ENCODE measurements around the gene ADAM22. TPM values are rescaled to one million over a fixed set of nuclear protein-coding genes. Genes with fewer than 3 reads are reported as not detected.

ADAM22 gene
- total and polyA plus RNA-seq, 10 of the 15 experiments (the other 5 are each of a cell fraction or from before 2014, with no cell fraction given), result 1.4 to 24.5 (median 7.6) TPM

DNA sequence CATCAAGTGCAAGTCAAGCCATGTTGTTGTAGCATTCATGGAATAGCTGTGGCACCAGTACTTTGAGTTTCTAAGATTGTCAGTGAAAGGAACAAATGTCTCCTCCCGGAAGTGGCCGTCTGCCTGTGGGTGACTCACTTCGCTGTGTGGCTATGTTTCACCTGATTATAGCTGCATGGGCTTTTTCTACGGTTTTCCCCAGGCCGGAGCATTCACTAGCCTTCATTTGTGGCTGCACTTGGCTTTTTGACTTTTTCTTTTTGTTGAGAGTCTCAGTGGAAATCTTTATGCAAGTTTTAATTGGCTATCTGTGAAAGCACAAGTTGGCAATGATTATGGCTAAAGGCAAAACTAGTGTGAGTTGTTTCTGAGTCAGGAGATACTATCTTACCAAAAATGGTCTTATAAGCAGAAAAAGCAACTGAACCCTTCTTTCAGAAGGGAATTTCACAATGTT, 250.8 kb downstream of the ADAM22 start:
- H3K4me2 ChIP-seq (ENCODE audit: control insufficient read depth, insufficient read depth), result 0 out of 2 replicates have a peak overlapping the region, but pooled peaks have one; percentile 23
- DNase-seq (ENCODE audit: low read depth, low spot score) (peak; percentile 58), ATAC-seq (peak; percentile 98), FAIRE-seq (peak; percentile 57)
- no peaks in the 10 kb centered on the region; a peak in 1 of 4 replicates for H3K36me3 ChIP-seq (ENCODE audit: control insufficient read depth in 2 of 2, insufficient read depth in 2 of 2, low read length in 1 of 2)
- intact Hi-C loops (cut with micrococcal nuclease; ENCODE audit: unreplicated experiment) (no loop called here), in situ Hi-C loops (cut with MboI) (no loop called here)
- ChIA-PET RAD21 (ENCODE audit: unreplicated experiment) (interaction anchor here (1.2 to 3.1 kb wide), 8 partner anchors 15 to 50 kb away, joined by 3 to 25 read pairs (median 4); no protein-coding TSS in a partner anchor), POLR2A (interaction anchor here (1.2 to 3.1 kb wide), 5 partner anchors 23 to 53 kb away, joined by 3 to 15 read pairs (median 10); no protein-coding TSS in a partner anchor), CTCF (interaction anchor here (0.9 to 4.2 kb wide), 13 partner anchors 9 to 298 kb away, joined by 3 to 21 read pairs (median 4); no protein-coding TSS in a partner anchor), SMC1A (ENCODE audit: uncharacterized antibody, unreplicated experiment) (interaction anchor here (0.9 to 4.4 kb wide), 11 partner anchors 10 to 258 kb away, joined by 3 to 19 read pairs (median 10); no protein-coding TSS in a partner anchor)
- H3K4me1 ChIP-seq (ENCODE audit: control insufficient read depth, insufficient read depth, low read length), result peaks cover 5% of the 10 kb centered on the region; the same call in 1 of the 2 replicates
- H3K27ac ChIP-seq (ENCODE audit: control insufficient read depth, insufficient read depth), result peak overlapping the region; percentile 47
- no TSS peak for BruUV-seq (replicated peaks)
- H4K20me1 ChIP-seq (ENCODE audit: control insufficient read depth, insufficient read depth), result no peaks in the 10 kb centered on the region
- H3K79me2 ChIP-seq (ENCODE audit: control insufficient read depth, insufficient read depth, low read length), result no peaks in the 10 kb centered on the region
- no peak overlapping the region for H3K4me3 ChIP-seq
- no peak overlapping the region; the same call in 1 of the 2 replicates for H2AFZ ChIP-seq (ENCODE audit: control insufficient read depth, low read depth, low read length)
- no peak overlapping the region for H3K9ac ChIP-seq (ENCODE audit: control insufficient read depth, insufficient read depth, low read length)
- no peaks in the 10 kb centered on the region for H3K9me3 ChIP-seq (replicated peaks; ENCODE audit: control insufficient read depth, insufficient read depth, low read length)
- H3K27me3 ChIP-seq (replicated peaks in 1 of 2; ENCODE audit: control insufficient read depth in 2 of 2, insufficient read depth in 2 of 2, low read length in 1 of 2), result no peaks in the 10 kb centered on the region
- WGBS (ENCODE audit: insufficient coverage, insufficient replicate concordance, low lambda C conversion rate, missing lambda C conversion rate), result 2% methylated on average over 5 of the region's 5 CpGs
- TF ChIP-seq ASH2L (IDR thresholded peaks at IDR 0.05; ENCODE audit: borderline replicate concordance, low read depth), result no peak
- peak; percentile 55 for TF ChIP-seq DPF2 (IDR thresholded peaks at IDR 0.05)
- peak; percentile 86 for TF ChIP-seq MTA2 (IDR thresholded peaks at IDR 0.05; ENCODE audit: low read depth)
- TF ChIP-seq MLLT1 (IDR thresholded peaks at IDR 0.05), result peak; percentile 42; the same call in 1 of the 2 replicates
- peak; percentile 41; the same call in 1 of the 2 replicates for TF ChIP-seq ATF7 (IDR thresholded peaks at IDR 0.05; ENCODE audit: low read depth)
- peak; percentile 54 for TF ChIP-seq IKZF1 (conservative IDR thresholded peaks at IDR 0.05)
- TF ChIP-seq IKZF2 (IDR thresholded peaks at IDR 0.05), result peak in 1 of 2 experiments; percentile 60; a peak in 2 of 4 replicates
- 0 out of 2 replicates have a peak, but pooled peaks have one; percentile 17 for TF ChIP-seq YY1 (IDR thresholded peaks at IDR 0.05; ENCODE audit: low read depth, low read length)
- no peak for TF ChIP-seq KDM1A (IDR thresholded peaks at IDR 0.05; ENCODE audit: borderline replicate concordance)
- TF ChIP-seq CEBPB (IDR thresholded peaks at IDR 0.05; ENCODE audit: borderline replicate concordance in 1 of 2, low read depth in 2 of 2, low read length in 2 of 2), result no peak
- TF ChIP-seq POLR2A (IDR thresholded peaks at IDR 0.05; ENCODE audit: low read depth, low read length), result no peak
- peak; percentile 28; the same call in 1 of the 2 replicates for TF ChIP-seq ELK1 (IDR thresholded peaks at IDR 0.05; ENCODE audit: low read depth, low read length)
- TF ChIP-seq NBN (IDR thresholded peaks at IDR 0.05), result peak; percentile 57; the same call in 1 of the 2 replicates
- TF ChIP-seq MEF2B (IDR thresholded peaks at IDR 0.05; ENCODE audit: partially characterized antibody, poor library complexity, severe bottlenecking), result peak; percentile 41
- peak; percentile 85 for TF ChIP-seq RELB (IDR thresholded peaks at IDR 0.05; ENCODE audit: low read depth)
- no peak for TF ChIP-seq RCOR1 (conservative IDR thresholded peaks at IDR 0.05; ENCODE audit: low read depth, low read length)
- peak in 1 of 2 experiments; percentile 38; a peak in 1 of 4 replicates for TF ChIP-seq BHLHE40 (IDR thresholded peaks at IDR 0.05; ENCODE audit: borderline replicate concordance in 1 of 2, low read depth in 2 of 2, low read length in 1 of 2)
- TF ChIP-seq, protein P1, sequence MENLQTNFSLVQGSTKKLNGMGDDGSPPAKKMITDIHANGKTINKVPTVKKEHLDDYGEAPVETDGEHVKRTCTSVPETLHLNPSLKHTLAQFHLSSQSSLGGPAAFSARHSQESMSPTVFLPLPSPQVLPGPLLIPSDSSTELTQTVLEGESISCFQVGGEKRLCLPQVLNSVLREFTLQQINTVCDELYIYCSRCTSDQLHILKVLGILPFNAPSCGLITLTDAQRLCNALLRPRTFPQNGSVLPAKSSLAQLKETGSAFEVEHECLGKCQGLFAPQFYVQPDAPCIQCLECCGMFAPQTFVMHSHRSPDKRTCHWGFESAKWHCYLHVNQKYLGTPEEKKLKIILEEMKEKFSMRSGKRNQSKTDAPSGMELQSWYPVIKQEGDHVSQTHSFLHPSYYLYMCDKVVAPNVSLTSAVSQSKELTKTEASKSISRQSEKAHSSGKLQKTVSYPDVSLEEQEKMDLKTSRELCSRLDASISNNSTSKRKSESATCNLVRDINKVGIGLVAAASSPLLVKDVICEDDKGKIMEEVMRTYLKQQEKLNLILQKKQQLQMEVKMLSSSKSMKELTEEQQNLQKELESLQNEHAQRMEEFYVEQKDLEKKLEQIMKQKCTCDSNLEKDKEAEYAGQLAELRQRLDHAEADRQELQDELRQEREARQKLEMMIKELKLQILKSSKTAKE (IDR thresholded peaks at IDR 0.05; ENCODE audit: low read depth, poor library complexity, severe bottlenecking), result peak; percentile 66

Measured in GM12878 (cell line).